Smooth muscle cell (in vitro differentiated cells): ENCODE data around the gene EIF3M. TPM values are rescaled to one million over a fixed set of nuclear protein-coding genes. Genes with fewer than 3 reads are reported as not detected.

Experiments used
- DNase-seq: peaks from one replicate; lab custom pipeline; 2025; ENCODE audit not compliant: unreplicated experiment; lab: John Stamatoyannopoulos, UW
- H2AFZ ChIP-seq: fragments of 200-600 bp; sonication (generic); 2 replicates; pipeline ENCODE4 v1.6.0; 2016; ENCODE audit warnings: antibody characterized with exemption, low read depth, mild to moderate bottlenecking
- H3F3A ChIP-seq: fragments of 200-600 bp; sonication (generic); 2 replicates; pipeline ENCODE4 v1.6.0; 2017; ENCODE audit warnings: antibody characterized with exemption, low read depth
- H3K27ac ChIP-seq: fragments of 200-600 bp; sonication (generic); 2 replicates; pipeline ENCODE4 v1.5.1; 2016; ENCODE audit warnings: low read depth, mild to moderate bottlenecking
- H3K27me3 ChIP-seq: fragments of 200-600 bp; sonication (generic); 2 replicates; pipeline ENCODE4 v1.6.1; 2016; ENCODE audit warnings: low read depth, mild to moderate bottlenecking
- H3K36me3 ChIP-seq: fragments of 200-600 bp; sonication (generic); 2 replicates; pipeline ENCODE4 v1.5.1; 2016; ENCODE audit warnings: low read depth
- H3K4me1 ChIP-seq: fragments of 200-600 bp; sonication (generic); 2 replicates; pipeline ENCODE4 v1.5.1; 2016; ENCODE audit warnings: low read depth
- H3K4me2 ChIP-seq: fragments of 200-600 bp; sonication (generic); 2 replicates; pipeline ENCODE4 v1.6.0; 2016; ENCODE audit warnings: mild to moderate bottlenecking
- H3K4me3 ChIP-seq: fragments of 200-600 bp; sonication (generic); 2 replicates; pipeline ENCODE4 v1.5.1; 2016; ENCODE audit warnings: mild to moderate bottlenecking
- H3K79me2 ChIP-seq: fragments of 200-600 bp; sonication (generic); 2 replicates; pipeline ENCODE4 v1.6.0; 2016; ENCODE audit warnings: low read depth, mild to moderate bottlenecking
- H3K9ac ChIP-seq: fragments of 200-600 bp; sonication (generic); 2 replicates; pipeline ENCODE4 v1.6.0; 2016; ENCODE audit warnings: low read depth
- H3K9me3 ChIP-seq: fragments of 200-600 bp; sonication (generic); replicated peaks from 2 replicates; pipeline ENCODE4 v1.5.1; 2016; ENCODE audit warnings: low read depth
- H4K20me1 ChIP-seq: fragments of 200-600 bp; sonication (generic); 2 replicates; pipeline ENCODE4 v1.6.0; 2016; ENCODE audit warnings: low read depth
- CTCF ChIP-seq: fragments of 200-600 bp; sonication (generic); IDR thresholded peaks from 2 replicates; pipeline ENCODE4 v1.5.1; 2017; ENCODE audit warnings: borderline replicate concordance, mild to moderate bottlenecking, antibody characterized with exemption; ENCODE audit not compliant: insufficient read depth, poor library complexity, severe bottlenecking
- WGBS: methylation state at CpG from one replicate; pipeline ENCODE4 v1.1.7; 2016; ENCODE audit warnings: low lambda C conversion rate; 5-methylcytosine and 5-hydroxymethylcytosine counted together
- polyA plus RNA-seq: library from polyadenylated mRNA; unstranded; fragments of >200 nt; fragmentation: Nextera tagmentation; extraction: Ambion mirVana; gene quantifications from 2 replicates; pipeline ENCODE4 v1.2.1, GENCODE V29; 2016
- total RNA-seq: library from RNA; depleted of rRNA; stranded (reverse); fragments of >200 nt; gene quantifications from 2 replicates; pipeline ENCODE4 v1.2.3, GENCODE V29; 2014

Gene EIF3M
- total and polyA plus RNA-seq, 2 experiments from 2014 or later = 193 to 539 TPM

GRCh38 chr11:32550207-32550606, 33.4 kb upstream of the EIF3M start:
- no peak for DNase-seq
- H3F3A ChIP-seq = no peaks in the 10 kb centered on the region
- H3K4me2 ChIP-seq = no peak overlapping the region
- H3K4me1 ChIP-seq = no peaks in the 10 kb centered on the region
- peaks cover 24% of the 10 kb centered on the region for H3K27me3 ChIP-seq
- no peak overlapping the region for H3K9ac ChIP-seq
- no peaks in the 10 kb centered on the region for H3K9me3 ChIP-seq
- no peak overlapping the region for H3K4me3 ChIP-seq
- no peaks in the 10 kb centered on the region for H4K20me1 ChIP-seq
- no peak overlapping the region for H2AFZ ChIP-seq
- no peaks in the 10 kb centered on the region for H3K79me2 ChIP-seq
- 89% methylated on average over 4 of the region's 4 CpGs for WGBS
- no peak for TF ChIP-seq CTCF
- no peak overlapping the region for H3K27ac ChIP-seq
- no peaks in the 10 kb centered on the region for H3K36me3 ChIP-seq

GRCh38 chr11:32555091-32555490, 28.5 kb upstream of the EIF3M start:
- H3K4me3 ChIP-seq = no peak overlapping the region
- no peak for DNase-seq
- peaks cover 11% of the 10 kb centered on the region for H3K27me3 ChIP-seq
- no peaks in the 10 kb centered on the region for H3F3A ChIP-seq
- no peaks in the 10 kb centered on the region for H3K9me3 ChIP-seq
- no peak overlapping the region for H3K27ac ChIP-seq
- H2AFZ ChIP-seq = no peak overlapping the region
- no peaks in the 10 kb centered on the region for H3K36me3 ChIP-seq
- H3K4me2 ChIP-seq = no peak overlapping the region
- no peaks in the 10 kb centered on the region for H4K20me1 ChIP-seq
- TF ChIP-seq CTCF = no peak
- H3K4me1 ChIP-seq = no peaks in the 10 kb centered on the region
- H3K79me2 ChIP-seq = no peaks in the 10 kb centered on the region
- WGBS = 70% methylated on average over 4 of the region's 4 CpGs
- H3K9ac ChIP-seq = no peak overlapping the region

- no peak for DNase-seq
- H3K9me3 ChIP-seq = no peaks in the 10 kb centered on the region
- H3K4me2 ChIP-seq = no peak overlapping the region
- no peaks in the 10 kb centered on the region for H3K4me1 ChIP-seq
- no peak for TF ChIP-seq CTCF
- H3K9ac ChIP-seq = no peak overlapping the region
- no peak overlapping the region for H3K27ac ChIP-seq
- no peaks in the 10 kb centered on the region for H3K36me3 ChIP-seq
- no peaks in the 10 kb centered on the region for H3K79me2 ChIP-seq
- no peak overlapping the region for H3K4me3 ChIP-seq
- H4K20me1 ChIP-seq = no peaks in the 10 kb centered on the region
- H2AFZ ChIP-seq = no peak overlapping the region
- H3K27me3 ChIP-seq = peaks cover 11% of the 10 kb centered on the region
- no peaks in the 10 kb centered on the region for H3F3A ChIP-seq
- WGBS = 88% methylated on average over 7 of the region's 7 CpGs
Observed at GRCh38 chr11:32555895-32556294, 27.7 kb upstream of the EIF3M start.

GRCh38 chr11:32561835-32562234, 21.8 kb upstream of the EIF3M start:
- no peak overlapping the region for H3K9ac ChIP-seq
- H3K79me2 ChIP-seq = no peaks in the 10 kb centered on the region
- WGBS = 90% methylated on average over 11 of the region's 11 CpGs
- H4K20me1 ChIP-seq = no peaks in the 10 kb centered on the region
- TF ChIP-seq CTCF = no peak
- no peak overlapping the region for H2AFZ ChIP-seq
- no peak for DNase-seq
- H3K27ac ChIP-seq = no peak overlapping the region
- no peak overlapping the region for H3K4me3 ChIP-seq
- peaks cover 8% of the 10 kb centered on the region for H3F3A ChIP-seq
- H3K4me2 ChIP-seq = no peak overlapping the region
- H3K4me1 ChIP-seq = no peaks in the 10 kb centered on the region
- H3K9me3 ChIP-seq = no peaks in the 10 kb centered on the region
- H3K27me3 ChIP-seq = peaks cover 5% of the 10 kb centered on the region
- no peaks in the 10 kb centered on the region for H3K36me3 ChIP-seq
